GM18507 (cell line): ENCODE data around the gene CPXM2.

Experiments
- DNase-seq: peaks from one replicate; pipeline ENCODE4 v3.0.0; 2011; ENCODE audit warnings: low read depth; ENCODE audit not compliant: insufficient read length; ENCODE audit errors: extremely low spot score
- FAIRE-seq: peaks from 2 replicates; lab custom pipeline; 2011; peaks lifted over from hg19 to GRCh38; lab: Jason Lieb, UNC

Gene CPXM2

GRCh38 chr10:123821136-123821535 lies 70.5 kb downstream of the CPXM2 start:
- no peak for DNase-seq
- FAIRE-seq: no peak

DNA sequence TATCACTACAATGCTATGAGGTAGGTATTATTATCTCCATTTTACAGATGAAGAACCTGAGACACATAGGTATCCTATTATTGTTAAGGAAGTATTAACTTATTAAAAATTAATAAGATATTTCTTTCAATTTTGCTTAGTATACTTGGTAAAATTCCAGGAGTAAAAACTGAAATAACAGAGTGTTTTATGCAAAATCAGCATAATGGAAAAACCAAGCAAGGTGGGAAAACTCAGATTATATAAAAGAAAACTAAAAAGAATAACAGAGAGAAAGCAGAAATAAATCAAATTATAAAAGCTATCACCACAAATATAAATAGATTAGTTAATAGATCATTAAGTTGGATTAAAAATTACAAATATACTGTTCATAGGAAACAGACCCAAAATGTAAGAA lies 82.0 kb downstream of the CPXM2 start:
- DNase-seq (no peak), FAIRE-seq (no peak)

GRCh38 chr10:123808906-123809305 lies 82.7 kb downstream of the CPXM2 start:
- no peak for DNase-seq
- no peak for FAIRE-seq

- FAIRE-seq (no peak), DNase-seq (no peak)
These were observed 83.3 kb downstream of the CPXM2 start for GRCh38 chr10:123808286-123808685.

DNA sequence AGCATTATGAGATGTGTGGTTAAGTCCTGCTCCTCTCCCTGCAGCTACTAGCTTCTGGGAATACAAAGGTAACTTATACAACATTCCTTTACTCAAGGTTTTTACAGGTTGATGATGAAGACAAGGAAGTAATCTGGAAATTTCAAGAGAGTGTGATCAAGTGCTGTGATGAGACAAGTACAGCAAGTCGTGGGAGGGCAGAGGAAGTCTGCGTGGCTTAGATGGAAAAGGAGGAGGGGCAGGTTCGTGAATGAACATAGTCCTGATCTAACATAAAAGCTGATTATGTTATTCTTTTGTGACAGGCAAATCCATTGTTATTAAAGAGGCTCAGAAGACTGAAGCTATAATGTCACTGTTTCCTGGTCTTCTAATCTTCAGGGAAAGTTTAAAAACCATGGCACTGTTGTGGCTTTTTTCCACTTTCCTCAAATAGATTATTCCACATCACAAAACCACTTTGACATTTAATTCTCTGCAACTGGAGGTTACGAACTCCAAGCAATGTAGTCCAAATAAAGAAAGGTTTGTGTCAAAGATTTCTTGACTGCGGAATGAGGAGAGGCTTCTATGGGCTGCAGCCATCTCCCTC lies 84.1 kb downstream of the CPXM2 start:
- FAIRE-seq (no peak), DNase-seq (no peak)

- DNase-seq (no peak), FAIRE-seq (no peak)
These were observed 86.9 kb downstream of the CPXM2 start for GRCh38 chr10:123804716-123805115.

DNA sequence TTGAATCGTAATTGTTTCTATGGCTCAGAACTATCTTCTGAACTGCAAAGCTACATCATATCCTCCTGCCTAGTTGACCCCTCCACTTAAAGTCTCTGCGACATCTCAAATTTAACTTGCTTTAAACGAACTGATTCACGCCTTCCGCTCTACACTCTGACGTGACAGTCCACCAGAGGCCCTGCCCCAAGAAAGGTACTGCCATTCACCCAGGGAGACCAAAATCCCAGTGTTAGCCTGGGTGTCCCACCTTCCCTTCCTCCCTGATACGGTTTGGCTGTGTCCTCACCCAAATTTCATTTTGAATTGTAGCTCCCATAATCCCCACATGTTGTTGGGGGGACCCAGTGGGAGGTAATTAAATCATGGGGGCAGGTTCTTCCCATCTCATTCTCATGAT lies 90.8 kb downstream of the CPXM2 start:
- FAIRE-seq: no peak
- DNase-seq: no peak

DNA sequence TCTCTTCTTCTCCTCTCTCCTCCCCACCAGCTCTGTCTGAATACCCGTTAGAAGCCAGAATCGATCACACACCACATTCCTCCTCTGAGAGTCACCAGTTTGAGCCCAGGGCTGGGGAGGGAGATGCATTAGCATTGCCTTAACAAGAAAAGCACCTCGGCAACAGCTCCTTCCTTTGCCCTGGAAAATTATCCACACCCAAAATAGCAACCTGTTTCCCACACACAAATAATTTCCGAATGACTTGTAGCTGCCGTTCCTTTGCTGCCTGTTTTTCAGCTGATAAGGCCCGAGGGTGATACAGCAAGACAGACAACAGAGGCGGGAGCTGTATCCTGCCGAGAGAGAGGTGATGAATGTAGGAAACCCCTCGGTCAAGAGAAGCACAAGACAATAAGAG lies 91.3 kb downstream of the CPXM2 start:
- FAIRE-seq: no peak
- DNase-seq: no peak

DNA sequence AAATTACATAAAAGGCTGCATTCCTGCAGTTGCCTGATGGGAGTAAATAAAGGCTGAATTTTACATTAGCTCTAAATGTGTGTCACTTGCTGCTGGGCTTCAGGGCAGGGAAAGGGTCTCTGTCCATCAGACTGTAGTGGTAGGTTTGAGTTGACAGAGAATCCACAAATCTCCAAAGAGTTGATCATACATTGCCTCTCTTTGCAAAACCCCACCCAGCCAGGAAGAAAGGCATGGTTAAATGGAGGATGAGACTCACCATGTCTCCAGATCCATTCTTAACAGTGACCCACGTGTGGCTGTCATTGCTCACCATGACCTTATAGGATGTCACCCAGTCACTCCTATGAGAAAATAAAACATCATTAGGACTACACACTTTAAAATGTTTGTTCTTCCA lies 92.8 kb downstream of the CPXM2 start:
- DNase-seq (no peak), FAIRE-seq (no peak)

DNA sequence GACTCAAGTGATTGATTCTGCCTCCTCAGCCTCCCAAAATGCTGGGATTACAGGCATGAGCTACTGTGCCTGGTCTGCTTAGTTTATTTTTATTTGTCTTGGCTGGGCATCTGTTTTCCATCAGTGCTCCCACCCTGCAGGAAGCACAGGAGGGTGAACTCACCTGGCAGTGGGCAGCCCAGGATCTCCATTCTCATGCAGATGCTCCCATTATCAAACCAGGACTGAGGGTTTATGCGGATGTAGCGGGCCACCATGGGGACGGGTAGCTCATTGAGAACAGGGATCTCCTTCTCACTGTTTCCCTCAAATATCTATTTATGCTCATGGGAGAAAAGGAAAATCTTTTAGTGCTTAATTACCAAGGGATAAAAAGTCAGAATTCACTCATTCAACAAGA lies 93.8 kb downstream of the CPXM2 start:
- FAIRE-seq (no peak), DNase-seq (no peak)

- DNase-seq: no peak
- FAIRE-seq: no peak
These were observed 94.9 kb downstream of the CPXM2 start for GRCh38 chr10:123796736-123797135.

DNA sequence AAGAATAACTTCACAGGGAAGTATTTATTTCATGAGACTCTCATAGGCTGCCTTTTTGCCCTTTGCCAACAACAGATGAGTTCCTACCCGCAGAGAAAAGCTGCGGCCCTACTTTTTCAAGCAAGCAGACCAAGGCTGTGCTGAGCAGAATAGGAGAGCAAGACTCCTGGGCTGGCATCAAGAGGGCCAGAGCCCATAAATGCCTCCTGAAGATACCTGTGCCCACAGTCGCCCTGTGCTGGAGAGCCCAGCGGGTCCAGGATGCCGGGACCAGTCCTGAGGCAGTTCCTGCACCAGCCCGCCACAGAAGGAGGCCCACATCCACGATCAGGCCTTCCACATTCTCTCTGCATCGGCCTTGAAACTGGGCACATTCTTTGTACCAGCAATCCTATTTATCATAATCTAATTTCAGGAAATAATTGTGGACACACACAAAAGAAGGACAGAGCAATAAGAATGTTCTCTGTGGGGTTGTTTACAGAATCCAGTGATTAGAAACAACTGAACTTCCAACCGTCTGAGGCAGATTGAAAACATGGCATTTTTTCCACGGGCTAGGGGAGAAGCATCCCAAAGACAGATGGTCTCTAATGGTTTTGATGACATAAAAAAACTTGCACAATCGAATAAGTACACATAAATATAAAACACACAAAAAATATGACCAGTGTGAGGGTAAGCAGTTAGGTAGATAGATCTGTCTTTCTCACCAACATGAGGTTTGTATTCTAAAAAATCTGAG lies 95.6 kb downstream of the CPXM2 start:
- FAIRE-seq (no peak), DNase-seq (no peak)

- no peak for FAIRE-seq
These were observed 96.3 kb downstream of the CPXM2 start for GRCh38 chr10:123795196-123795780.

GRCh38 chr10:123792248-123792978 lies 99.2 kb downstream of the CPXM2 start:
- no peak for FAIRE-seq

More at GRCh38 chr10:123795196-123795780, 96.3 kb downstream of the CPXM2 start:
- DNase-seq: no peak

DNA sequence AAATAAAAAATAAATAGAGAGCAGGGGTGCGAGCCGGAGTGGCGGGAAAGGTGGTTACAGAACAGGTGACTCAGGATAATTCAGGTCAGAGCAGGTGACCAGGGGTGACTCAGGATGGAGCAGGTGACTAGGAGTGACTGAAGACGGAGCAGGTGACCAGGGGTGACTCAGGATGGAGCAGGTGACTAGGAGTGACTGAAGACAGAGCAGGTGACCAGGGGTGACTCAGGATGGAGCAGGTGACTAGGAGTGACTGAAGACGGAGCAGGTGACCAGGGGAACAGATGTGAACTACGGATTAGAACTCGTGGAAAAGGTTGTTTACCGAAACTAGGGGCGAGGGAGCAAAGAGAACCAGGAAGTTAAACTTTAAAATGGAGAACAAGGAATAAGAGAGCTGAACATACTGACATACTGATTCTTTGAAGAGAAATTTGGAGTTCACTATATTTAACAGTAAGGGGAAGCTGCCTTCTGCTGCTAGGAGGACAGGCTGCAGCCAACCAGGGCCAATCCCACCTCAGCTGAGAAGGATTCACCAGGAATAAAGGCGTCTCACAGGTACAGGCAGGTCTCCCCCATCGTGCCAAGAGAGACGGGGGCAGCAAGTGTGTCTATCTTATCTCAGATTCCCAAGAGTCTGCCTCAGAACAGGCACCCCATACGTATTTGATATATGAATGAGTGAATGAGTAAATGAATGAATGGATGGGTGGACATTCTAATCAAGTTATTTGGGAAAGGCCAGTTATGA lies 101.3 kb downstream of the CPXM2 start:
- DNase-seq (no peak), FAIRE-seq (no peak)

More at GRCh38 chr10:123792248-123792978, 99.2 kb downstream of the CPXM2 start:
- no peak for DNase-seq

DNA sequence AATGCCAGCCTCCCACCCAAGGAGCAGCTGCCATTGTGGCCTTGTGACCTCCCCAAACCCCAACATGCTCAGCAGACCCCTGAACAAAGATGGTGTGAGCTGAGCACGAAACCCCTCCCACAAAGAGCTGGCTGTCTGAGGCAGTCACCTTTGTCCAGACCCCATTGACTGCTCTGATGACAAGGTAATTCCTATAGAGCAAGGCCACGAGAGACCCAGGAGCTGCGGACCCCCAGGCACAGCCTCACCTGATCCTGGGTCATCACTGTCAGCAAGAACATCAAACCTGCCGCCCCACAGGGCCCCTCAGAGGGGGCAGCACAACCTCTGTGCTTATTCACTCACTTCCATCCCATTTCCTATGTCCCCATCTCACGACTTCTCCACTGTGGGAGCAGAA lies 102.6 kb downstream of the CPXM2 start:
- no peak for FAIRE-seq
- DNase-seq: no peak

DNA sequence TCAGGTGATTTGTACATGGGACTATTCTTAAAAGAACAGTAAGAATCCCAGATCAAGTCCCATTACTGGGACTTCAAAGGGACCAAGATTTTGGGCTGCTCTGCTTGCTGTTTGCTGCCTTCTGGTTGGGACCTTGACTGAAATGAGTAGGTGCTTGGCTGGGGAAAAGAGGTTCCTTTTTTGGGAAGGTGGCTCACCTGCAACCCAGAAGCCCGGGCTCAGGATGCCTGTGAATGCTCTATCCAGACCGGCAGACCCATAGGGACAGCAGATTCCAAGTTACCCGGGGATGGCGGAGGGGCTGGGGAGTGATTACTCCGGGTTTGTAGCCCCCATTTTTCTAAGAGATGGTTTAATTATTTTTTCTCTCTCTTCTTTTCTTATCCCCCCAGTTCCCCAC lies 104.0 kb downstream of the CPXM2 start:
- FAIRE-seq: no peak
- DNase-seq: no peak

DNA sequence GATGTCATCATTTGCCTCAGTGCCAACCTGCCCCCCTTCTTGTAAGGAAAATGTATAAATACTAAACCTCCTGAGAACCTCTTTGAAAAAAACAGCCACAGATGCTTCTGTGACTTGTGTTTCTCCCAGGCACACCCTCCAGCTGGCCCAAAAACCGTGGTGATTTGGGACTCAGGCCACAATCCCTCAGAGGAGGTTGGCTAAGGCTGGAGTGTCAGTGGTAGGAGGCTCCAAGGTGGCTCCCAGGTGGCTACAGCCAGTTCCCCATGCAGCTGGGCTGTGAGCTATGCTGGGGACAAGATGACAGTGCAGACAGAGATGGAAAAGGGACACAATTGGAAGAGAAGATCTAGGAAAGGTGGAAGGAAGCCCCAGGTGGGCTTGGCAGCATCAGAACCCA lies 104.7 kb downstream of the CPXM2 start:
- DNase-seq (no peak), FAIRE-seq (no peak)

GRCh38 chr10:123786306-123786705 lies 105.3 kb downstream of the CPXM2 start:
- DNase-seq: no peak
- no peak for FAIRE-seq

DNA sequence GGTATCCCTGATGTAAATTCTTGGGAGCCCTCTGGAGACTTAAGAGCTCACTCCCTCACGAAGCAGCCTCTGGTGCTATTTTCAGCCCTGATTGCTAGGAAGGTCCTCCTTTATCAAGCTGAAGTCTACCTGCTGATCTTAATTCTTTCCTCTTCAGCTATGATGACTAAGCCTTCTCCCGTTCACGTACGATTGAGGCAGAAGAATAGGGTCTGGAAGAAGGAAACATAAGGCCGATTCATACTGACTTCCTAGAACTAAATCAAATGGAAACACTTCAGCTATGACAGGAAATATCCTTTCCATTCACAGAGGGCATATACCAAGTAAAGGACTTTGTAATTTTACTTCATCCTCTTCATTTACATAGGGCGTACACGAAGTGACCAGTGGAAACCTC lies 107.0 kb downstream of the CPXM2 start:
- FAIRE-seq (no peak), DNase-seq (no peak)
